ENCODE measurements around the gene MCTP1.

- TF ChIP-seq CTCF (IDR thresholded peaks at IDR 0.05 in 4 of 5, conservative IDR thresholded peaks at IDR 0.05 in 1 of 5): no peak
- TF ChIP-seq POLR2A (IDR thresholded peaks at IDR 0.05): no peak
Measured at GRCh38 chr5:94751460-94751859, 533.4 kb downstream of the MCTP1 start.
